ENCODE results near the gene FAM240B.

DNA sequence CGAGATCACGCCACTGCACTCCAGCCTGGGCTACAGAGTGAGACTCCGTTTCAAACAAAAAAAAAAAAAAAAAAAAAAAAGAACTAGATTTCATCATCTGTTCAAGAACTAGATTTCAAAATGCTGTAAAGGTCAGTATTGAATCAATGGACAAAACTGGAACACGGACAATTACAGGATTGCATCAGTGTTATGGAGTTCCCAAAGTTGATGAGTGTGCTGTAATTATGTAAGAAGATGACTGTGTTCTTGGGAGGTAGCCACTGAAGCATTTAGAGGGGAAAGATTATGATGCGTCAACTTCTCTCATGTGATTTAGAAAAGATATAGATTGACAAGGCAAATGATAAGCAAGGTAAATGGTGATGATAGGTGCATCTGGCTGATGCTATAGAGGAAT is 6.5 kb downstream of the FAM240B start:
- TF ChIP-seq, protein P1, sequence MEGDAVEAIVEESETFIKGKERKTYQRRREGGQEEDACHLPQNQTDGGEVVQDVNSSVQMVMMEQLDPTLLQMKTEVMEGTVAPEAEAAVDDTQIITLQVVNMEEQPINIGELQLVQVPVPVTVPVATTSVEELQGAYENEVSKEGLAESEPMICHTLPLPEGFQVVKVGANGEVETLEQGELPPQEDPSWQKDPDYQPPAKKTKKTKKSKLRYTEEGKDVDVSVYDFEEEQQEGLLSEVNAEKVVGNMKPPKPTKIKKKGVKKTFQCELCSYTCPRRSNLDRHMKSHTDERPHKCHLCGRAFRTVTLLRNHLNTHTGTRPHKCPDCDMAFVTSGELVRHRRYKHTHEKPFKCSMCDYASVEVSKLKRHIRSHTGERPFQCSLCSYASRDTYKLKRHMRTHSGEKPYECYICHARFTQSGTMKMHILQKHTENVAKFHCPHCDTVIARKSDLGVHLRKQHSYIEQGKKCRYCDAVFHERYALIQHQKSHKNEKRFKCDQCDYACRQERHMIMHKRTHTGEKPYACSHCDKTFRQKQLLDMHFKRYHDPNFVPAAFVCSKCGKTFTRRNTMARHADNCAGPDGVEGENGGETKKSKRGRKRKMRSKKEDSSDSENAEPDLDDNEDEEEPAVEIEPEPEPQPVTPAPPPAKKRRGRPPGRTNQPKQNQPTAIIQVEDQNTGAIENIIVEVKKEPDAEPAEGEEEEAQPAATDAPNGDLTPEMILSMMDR (IDR thresholded peaks at IDR 0.05; ENCODE audit: low read depth, low read length): no peak
- TF ChIP-seq EZH2phosphoT487 (IDR thresholded peaks at IDR 0.05; ENCODE audit: low read depth): no peak

Data from OCI-LY3 (cell line).